ENCODE results near the gene OR4D9.
"Not testable (repeated sequence)": the region's sequence is repeated elsewhere in the genome, so short reads cannot be mapped to it uniquely, and the experiment has no call there.

Gene OR4D9

DNA sequence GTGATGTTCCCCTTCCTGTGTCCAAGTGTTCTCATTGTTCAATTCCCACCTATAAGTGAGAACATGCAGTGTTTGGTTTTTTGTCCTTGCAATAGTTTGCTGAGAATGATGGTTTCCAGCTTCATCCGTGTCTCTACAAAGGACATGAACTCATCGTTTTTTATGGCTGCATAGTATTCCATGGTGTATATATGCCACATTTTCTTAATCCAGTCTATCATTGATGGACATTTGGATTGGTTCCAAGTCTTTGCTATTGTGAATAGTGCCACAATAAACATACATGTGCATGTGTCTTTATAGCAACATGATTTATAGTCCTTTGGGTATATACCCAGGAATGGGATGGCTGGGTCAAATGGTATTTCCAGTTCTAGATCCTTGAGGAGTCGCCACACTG lies 32.4 kb downstream of the OR4D9 start:
- not testable (repeated sequence) for DNase-seq; H3K4ac ChIP-seq (ENCODE audit: low read depth in 1 of 2, low read length in 2 of 2); H2BK12ac ChIP-seq (ENCODE audit: low read length in 2 of 2); H2AFZ ChIP-seq (ENCODE audit: low read depth, low read length); H3K36me3 ChIP-seq (ENCODE audit: control insufficient read depth in 1 of 2, insufficient read depth in 2 of 2, low read depth in 1 of 2, low read length in 2 of 2); H4K8ac ChIP-seq (ENCODE audit: low read length); H3K9me3 ChIP-seq (ENCODE audit: control insufficient read depth, low read length); H3K4me1 ChIP-seq (ENCODE audit: control insufficient read depth, insufficient read depth, low read depth, low read length); H2AK5ac ChIP-seq (ENCODE audit: low read length, severe bottlenecking); H3K4me3 ChIP-seq (ENCODE audit: insufficient read depth in 1 of 2, low read depth in 1 of 2, low read length in 2 of 2); H3K14ac ChIP-seq (ENCODE audit: low read length in 2 of 2); H3K27me3 ChIP-seq (ENCODE audit: control insufficient read depth in 1 of 2, insufficient read depth in 1 of 2, low read length in 2 of 2); H3K9ac ChIP-seq (ENCODE audit: low read length); H2BK5ac ChIP-seq (ENCODE audit: low read depth, low read length, poor library complexity, severe bottlenecking); H2BK120ac ChIP-seq (ENCODE audit: low read depth, low read length); H2BK15ac ChIP-seq (ENCODE audit: low read depth, poor library complexity, severe bottlenecking); H4K91ac ChIP-seq (ENCODE audit: low read length); H3K79me1 ChIP-seq (replicated peaks; ENCODE audit: low read length, poor library complexity, severe bottlenecking); H3K4me2 ChIP-seq (ENCODE audit: low read length, poor library complexity, severe bottlenecking); H3K27ac ChIP-seq (ENCODE audit: low read length, poor library complexity, severe bottlenecking); H3K18ac ChIP-seq (ENCODE audit: low read depth in 1 of 2, low read length in 2 of 2); H3K23ac ChIP-seq (ENCODE audit: low read length in 2 of 2)
- whole genome bisulfite sequencing: no CpG with 5 or more reads among the region's 3 CpGs

GRCh38 chr11:59544869-59545178 lies 33.5 kb downstream of the OR4D9 start:
- no peak overlapping the region for H3K23ac ChIP-seq (ENCODE audit: low read length in 2 of 2)
- peak overlapping the region; percentile 38 for H3K27ac ChIP-seq (ENCODE audit: low read length, poor library complexity, severe bottlenecking)
- no peak overlapping the region for H3K4me2 ChIP-seq (ENCODE audit: low read length, poor library complexity, severe bottlenecking)
- no peaks in the 10 kb centered on the region for H3K36me3 ChIP-seq (ENCODE audit: control insufficient read depth in 1 of 2, insufficient read depth in 2 of 2, low read depth in 1 of 2, low read length in 2 of 2)
- H2BK5ac ChIP-seq (ENCODE audit: low read depth, low read length, poor library complexity, severe bottlenecking): no peak overlapping the region
- peak overlapping the region in 1 of 2 experiments; percentile 35 for H3K4ac ChIP-seq (ENCODE audit: low read depth in 1 of 2, low read length in 2 of 2)
- peak overlapping the region in 1 of 2 experiments; percentile 66 for H2BK12ac ChIP-seq (ENCODE audit: low read length in 2 of 2)
- H4K91ac ChIP-seq (ENCODE audit: low read length): peak overlapping the region; percentile 83
- no peak overlapping the region for H3K4me3 ChIP-seq (ENCODE audit: insufficient read depth in 1 of 2, low read depth in 1 of 2, low read length in 2 of 2)
- peak overlapping the region; percentile 77 for H4K8ac ChIP-seq (ENCODE audit: low read length)
- DNase-seq: no peak
- H2BK15ac ChIP-seq (ENCODE audit: low read depth, poor library complexity, severe bottlenecking): no peak overlapping the region
- H2BK120ac ChIP-seq (ENCODE audit: low read depth, low read length): peak overlapping the region; percentile 49
- WGBS: 87% methylated on average over 3 of the region's 3 CpGs
- no peak overlapping the region for H3K9ac ChIP-seq (ENCODE audit: low read length)
- peak overlapping the region; percentile 43 to 71 for H3K18ac ChIP-seq (ENCODE audit: low read depth in 1 of 2, low read length in 2 of 2)
- H3K14ac ChIP-seq (ENCODE audit: low read length in 2 of 2): no peak overlapping the region
- H3K9me3 ChIP-seq (ENCODE audit: control insufficient read depth, low read length): no peaks in the 10 kb centered on the region
- H2AFZ ChIP-seq (ENCODE audit: low read depth, low read length): no peak overlapping the region
- H3K4me1 ChIP-seq (ENCODE audit: control insufficient read depth, insufficient read depth, low read depth, low read length): peaks cover 4% of the 10 kb centered on the region
- no peaks in the 10 kb centered on the region for H3K79me1 ChIP-seq (replicated peaks; ENCODE audit: low read length, poor library complexity, severe bottlenecking)
- H2AK5ac ChIP-seq (ENCODE audit: low read length, severe bottlenecking): peak overlapping the region; percentile 59
- no peaks in the 10 kb centered on the region for H3K27me3 ChIP-seq (ENCODE audit: control insufficient read depth in 1 of 2, insufficient read depth in 1 of 2, low read length in 2 of 2)

DNA sequence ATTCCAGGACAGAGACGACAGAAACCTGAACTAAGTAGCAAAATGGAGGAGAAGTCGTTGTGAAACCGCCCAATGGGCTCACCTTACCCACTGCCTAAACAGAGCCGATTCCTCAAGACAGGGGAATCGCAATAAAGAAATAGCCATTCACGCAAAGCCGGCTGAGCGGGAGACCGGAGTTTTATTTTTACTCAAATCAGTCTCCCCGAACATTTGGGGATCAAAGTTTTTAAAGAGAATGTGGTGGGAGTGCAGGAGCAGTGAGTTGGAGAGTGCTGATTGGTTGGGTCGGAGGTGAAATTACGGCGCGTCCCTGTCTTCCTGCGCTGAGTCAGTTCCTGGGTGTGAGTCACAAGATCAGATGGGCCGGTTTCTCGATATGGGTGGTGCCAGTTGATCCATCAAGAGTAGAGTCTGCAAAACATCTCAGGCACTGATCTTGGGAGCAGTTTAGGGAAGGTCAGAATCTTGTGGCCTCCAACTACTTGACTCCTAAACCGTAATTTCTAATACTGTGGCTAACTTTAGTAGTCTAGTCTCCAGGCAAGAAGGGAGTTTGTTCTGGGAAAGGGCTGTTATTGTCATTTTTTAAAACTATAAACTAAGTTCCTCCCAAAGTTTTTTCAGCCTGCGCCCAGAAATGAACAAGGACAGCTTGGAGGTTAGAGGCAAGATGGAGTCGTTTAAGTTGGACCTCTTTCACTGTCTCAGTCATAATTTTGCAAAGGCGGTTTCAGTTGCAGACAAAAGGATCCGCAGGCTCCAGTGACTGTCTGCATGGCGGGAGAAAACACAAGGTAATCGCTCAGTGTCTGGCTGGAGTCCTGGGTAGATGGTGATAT lies 34.1 kb downstream of the OR4D9 start:
- Histone ChIP-seq H2BK120ac (ENCODE audit: low read depth, low read length) (peak overlapping the region; percentile 49), H3K4me1 (ENCODE audit: control insufficient read depth, insufficient read depth, low read depth, low read length) (peaks cover 4% of the 10 kb centered on the region), H3K27me3 (ENCODE audit: control insufficient read depth in 1 of 2, insufficient read depth in 1 of 2, low read length in 2 of 2) (no peaks in the 10 kb centered on the region), H2BK5ac (ENCODE audit: low read depth, low read length, poor library complexity, severe bottlenecking) (no peak overlapping the region), H3K9ac (ENCODE audit: low read length) (no peak overlapping the region), H2BK12ac (ENCODE audit: low read length in 2 of 2) (no peak overlapping the region), H3K4me2 (ENCODE audit: low read length, poor library complexity, severe bottlenecking) (no peak overlapping the region), H2AFZ (ENCODE audit: low read depth, low read length) (no peak overlapping the region), H3K4me3 (ENCODE audit: insufficient read depth in 1 of 2, low read depth in 1 of 2, low read length in 2 of 2) (no peak overlapping the region), H3K27ac (ENCODE audit: low read length, poor library complexity, severe bottlenecking) (peak overlapping the region; percentile 38), H3K4ac (ENCODE audit: low read depth in 1 of 2, low read length in 2 of 2) (peak overlapping the region in 1 of 2 experiments; percentile 35), H3K23ac (ENCODE audit: low read length in 2 of 2) (no peak overlapping the region), H4K8ac (ENCODE audit: low read length) (peak overlapping the region; percentile 77), H3K36me3 (ENCODE audit: control insufficient read depth in 1 of 2, insufficient read depth in 2 of 2, low read depth in 1 of 2, low read length in 2 of 2) (no peaks in the 10 kb centered on the region), H3K79me1 (replicated peaks; ENCODE audit: low read length, poor library complexity, severe bottlenecking) (no peaks in the 10 kb centered on the region), H3K14ac (ENCODE audit: low read length in 2 of 2) (no peak overlapping the region), H3K18ac (ENCODE audit: low read depth in 1 of 2, low read length in 2 of 2) (peak overlapping the region; percentile 43 to 71), H4K91ac (ENCODE audit: low read length) (peak overlapping the region; percentile 83), H3K9me3 (ENCODE audit: control insufficient read depth, low read length) (no peaks in the 10 kb centered on the region), H2BK15ac (ENCODE audit: low read depth, poor library complexity, severe bottlenecking) (no peak overlapping the region), H2AK5ac (ENCODE audit: low read length, severe bottlenecking) (no peak overlapping the region)
- WGBS: 74% methylated on average over 24 of the region's 24 CpGs
- DNase-seq: peak; percentile 70

DNA sequence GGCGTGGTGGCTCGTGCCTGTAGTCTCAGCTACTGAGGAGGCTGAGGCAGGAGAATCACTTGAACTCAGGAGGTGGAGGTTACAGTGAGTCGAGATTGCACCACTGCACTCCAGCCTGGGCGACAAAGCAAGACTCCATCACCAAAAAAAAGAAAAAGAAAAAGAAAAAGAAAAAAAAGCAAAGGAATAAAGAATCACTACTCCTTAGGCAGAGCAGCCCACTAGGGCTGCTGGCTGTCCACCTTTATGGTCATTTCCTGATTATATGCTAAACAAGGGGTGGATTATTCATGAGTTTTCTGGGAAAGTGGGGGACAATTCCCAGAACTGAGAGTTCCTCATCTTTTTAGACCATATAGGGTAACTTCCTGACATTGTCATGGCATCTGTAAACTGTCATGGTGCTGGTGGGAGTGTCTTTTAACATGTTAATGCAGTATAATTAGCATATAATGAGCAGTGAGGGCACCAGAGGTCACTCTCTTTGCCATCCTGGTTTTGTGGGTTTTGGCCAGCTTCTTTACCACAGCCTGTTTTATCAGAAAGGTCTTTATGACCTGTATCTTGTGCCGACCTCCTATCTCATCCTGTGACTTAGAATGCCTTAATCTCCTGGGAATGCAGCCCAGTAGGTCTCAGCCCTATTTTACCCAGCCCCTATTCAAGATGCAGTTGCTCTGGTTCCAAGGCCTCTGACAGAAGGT lies 36.4 kb downstream of the OR4D9 start:
- not testable (repeated sequence) for H2BK120ac ChIP-seq (ENCODE audit: low read depth, low read length); H3K9ac ChIP-seq (ENCODE audit: low read length)

More for the DNA sequence above, 36.4 kb downstream of the OR4D9 start:
- H4K8ac ChIP-seq (ENCODE audit: low read length); H3K9me3 ChIP-seq (ENCODE audit: control insufficient read depth, low read length); H2AK5ac ChIP-seq (ENCODE audit: low read length, severe bottlenecking); H2BK12ac ChIP-seq (ENCODE audit: low read length in 2 of 2); H3K4me1 ChIP-seq (ENCODE audit: control insufficient read depth, insufficient read depth, low read depth, low read length); H3K14ac ChIP-seq (ENCODE audit: low read length in 2 of 2); H4K91ac ChIP-seq (ENCODE audit: low read length); H2AFZ ChIP-seq (ENCODE audit: low read depth, low read length); H3K27ac ChIP-seq (ENCODE audit: low read length, poor library complexity, severe bottlenecking); H3K4me2 ChIP-seq (ENCODE audit: low read length, poor library complexity, severe bottlenecking); H3K79me1 ChIP-seq (replicated peaks; ENCODE audit: low read length, poor library complexity, severe bottlenecking); H3K27me3 ChIP-seq (ENCODE audit: control insufficient read depth in 1 of 2, insufficient read depth in 1 of 2, low read length in 2 of 2); H3K23ac ChIP-seq (ENCODE audit: low read length in 2 of 2); H3K18ac ChIP-seq (ENCODE audit: low read depth in 1 of 2, low read length in 2 of 2); DNase-seq; H3K4ac ChIP-seq (ENCODE audit: low read depth in 1 of 2, low read length in 2 of 2); H2BK15ac ChIP-seq (ENCODE audit: low read depth, poor library complexity, severe bottlenecking); H3K36me3 ChIP-seq (ENCODE audit: control insufficient read depth in 1 of 2, insufficient read depth in 2 of 2, low read depth in 1 of 2, low read length in 2 of 2); H2BK5ac ChIP-seq (ENCODE audit: low read depth, low read length, poor library complexity, severe bottlenecking); H3K4me3 ChIP-seq (ENCODE audit: insufficient read depth in 1 of 2, low read depth in 1 of 2, low read length in 2 of 2): not testable (repeated sequence)
- WGBS: 83% methylated on average over 2 of the region's 5 CpGs

All from mesenchymal stem cell (in vitro differentiated cells and primary cell).